Activated CD4-positive, alpha-beta memory T cell treated with anti-CD3 and anti-CD28 coated beads, Interleukin-2, amount 10 ng/mL, durations not matched to agents 7 days and 5 days (primary cell): ENCODE measurements around the gene WASF2. TPM values are rescaled to one million over a fixed set of nuclear protein-coding genes. Genes with fewer than 3 reads are reported as not detected.
"Not testable (repeated sequence)": the region's sequence is repeated elsewhere in the genome, so short reads cannot be mapped to it uniquely, and the experiment has no call there.

Experiments used
- CTCF ChIA-PET: fragments of 350-600 bp; sonication (Branson Sonifier 250); formaldehyde crosslinking; loops from one replicate; lab custom pipeline; 2021; ENCODE audit warnings: antibody characterized with exemption, inconsistent platforms; lab: Charles Lee
- POLR2A ChIA-PET: fragments of 350-600 bp; sonication (Branson Sonifier 250); formaldehyde crosslinking; loops from one replicate; lab custom pipeline; 2021; ENCODE audit warnings: antibody characterized with exemption; lab: Charles Lee
- DNase-seq: peaks from one replicate; pipeline ENCODE4 v3.0.0-alpha.2; 2020
- H3K27ac Mint-ChIP-seq: one replicate; pipeline ENCODE4 v1.8.0; 2021; ENCODE audit warnings: mild to moderate bottlenecking, mixed read lengths
- H3K27me3 Mint-ChIP-seq: one replicate; pipeline ENCODE4 v1.8.0; 2021; ENCODE audit warnings: mixed read lengths
- H3K36me3 Mint-ChIP-seq: one replicate; pipeline ENCODE4 v1.8.0; 2021; ENCODE audit warnings: low read depth, mixed read lengths
- H3K4me1 Mint-ChIP-seq: one replicate; pipeline ENCODE4 v1.8.0; 2021; ENCODE audit warnings: mixed read lengths
- H3K4me3 Mint-ChIP-seq: one replicate; pipeline ENCODE4 v1.8.0; 2021; ENCODE audit warnings: mild to moderate bottlenecking, mixed read lengths
- H3K9me3 Mint-ChIP-seq: one replicate; pipeline ENCODE4 v1.8.0; 2021; ENCODE audit warnings: mixed read lengths
- total RNA-seq, 2 experiments: library from RNA; stranded (reverse); gene quantifications; one replicate each; pipeline ENCODE4 v1.2.3, GENCODE V29; 2021

The WASF2 gene
- total RNA-seq, 2 experiments from 2014 or later, result 150 TPM

DNA sequence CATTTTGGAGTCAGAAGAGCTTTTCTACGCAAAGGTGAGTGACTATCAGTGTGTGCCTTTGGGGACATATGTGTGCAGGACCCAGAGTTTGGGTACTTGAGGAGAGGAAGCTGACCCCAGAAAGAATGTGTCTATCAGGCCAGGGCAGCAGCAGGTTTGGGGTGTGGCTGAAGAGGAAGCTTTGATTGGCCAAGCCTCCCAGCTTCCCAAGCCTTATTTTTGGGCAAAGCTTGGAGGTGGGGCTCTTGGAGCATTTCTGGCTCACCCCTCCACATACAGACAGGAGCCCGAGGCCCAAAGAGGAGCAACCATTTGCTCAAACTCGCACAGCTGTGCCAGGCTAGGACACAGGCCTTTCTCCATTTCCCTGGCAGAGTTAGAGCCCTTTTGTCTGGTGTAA is 92.9 kb downstream of the WASF2 start:
- no peak overlapping the region for H3K27ac Mint-ChIP-seq
- POLR2A ChIA-PET, result interaction anchor here (0.9 to 4.9 kb wide), 6 partner anchors 31 to 159 kb away, joined by 3 to 24 read pairs (median 4); partner anchors contain the start of gene MAP3K6
- H3K27me3 Mint-ChIP-seq, result no peaks in the 10 kb centered on the region
- no peaks in the 10 kb centered on the region for H3K9me3 Mint-ChIP-seq
- no peak overlapping the region for H3K4me3 Mint-ChIP-seq
- DNase-seq, result no peak
- no peaks in the 10 kb centered on the region for H3K36me3 Mint-ChIP-seq
- peaks cover 16% of the 10 kb centered on the region for H3K4me1 Mint-ChIP-seq
- CTCF ChIA-PET, result interaction anchor here (0.7 to 6.6 kb wide), 13 partner anchors 19 to 272 kb away, joined by 3 to 133 read pairs (median 6); partner anchors contain the start of gene MAP3K6

DNA sequence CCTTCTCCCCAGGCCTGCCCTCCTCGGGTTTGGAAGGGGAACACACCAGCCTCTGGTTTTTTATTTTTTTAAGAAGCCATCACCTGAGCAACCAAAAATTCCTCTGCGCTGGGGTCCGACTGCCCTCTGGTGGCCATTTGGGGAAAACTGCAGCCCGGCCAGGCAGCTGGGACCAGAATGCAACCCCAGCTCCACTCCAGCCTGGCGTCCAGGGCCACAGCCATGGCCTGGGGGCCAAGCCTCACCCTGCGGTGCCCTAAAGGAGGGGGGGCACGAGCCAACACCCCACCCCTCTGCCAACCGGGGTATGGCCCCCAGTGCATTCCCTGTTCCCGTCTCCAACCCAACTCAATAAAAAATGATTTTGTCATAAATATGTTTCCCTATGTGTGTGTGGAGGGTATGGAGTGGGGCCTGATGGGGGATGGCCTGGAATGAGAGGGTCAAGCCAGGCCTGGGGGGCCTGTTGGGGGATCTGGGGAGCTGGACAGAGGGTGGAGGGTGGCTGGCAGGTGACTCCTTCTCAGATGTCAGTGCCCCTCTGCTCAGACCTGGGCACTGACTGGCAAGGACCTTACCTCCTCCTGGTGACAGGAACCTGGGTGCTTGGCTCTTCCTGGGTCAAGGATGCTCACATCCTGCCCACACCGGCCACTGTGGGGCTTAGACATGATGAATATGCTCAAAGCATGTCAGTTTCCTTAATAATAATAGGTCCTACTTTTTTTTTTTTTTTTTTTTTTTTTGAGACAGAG is 94.3 kb downstream of the WASF2 start:
- peaks cover 23% of the 10 kb centered on the region for H3K4me1 Mint-ChIP-seq
- H3K27me3 Mint-ChIP-seq, result no peaks in the 10 kb centered on the region
- ChIA-PET CTCF (interaction anchor here (0.7 to 6.6 kb wide), 23 partner anchors 9 to 349 kb away, joined by 3 to 133 read pairs (median 4); partner anchors contain the start of genes AHDC1, CD164L2 and MAP3K6), POLR2A (interaction anchor here (0.6 to 4.9 kb wide), 10 partner anchors 30 to 261 kb away, joined by 3 to 24 read pairs (median 3); no protein-coding TSS in a partner anchor)
- H3K27ac Mint-ChIP-seq, result no peak overlapping the region
- DNase-seq, result peak; percentile 84
- H3K9me3 Mint-ChIP-seq, result no peaks in the 10 kb centered on the region
- no peak overlapping the region for H3K4me3 Mint-ChIP-seq
- no peaks in the 10 kb centered on the region for H3K36me3 Mint-ChIP-seq

DNA sequence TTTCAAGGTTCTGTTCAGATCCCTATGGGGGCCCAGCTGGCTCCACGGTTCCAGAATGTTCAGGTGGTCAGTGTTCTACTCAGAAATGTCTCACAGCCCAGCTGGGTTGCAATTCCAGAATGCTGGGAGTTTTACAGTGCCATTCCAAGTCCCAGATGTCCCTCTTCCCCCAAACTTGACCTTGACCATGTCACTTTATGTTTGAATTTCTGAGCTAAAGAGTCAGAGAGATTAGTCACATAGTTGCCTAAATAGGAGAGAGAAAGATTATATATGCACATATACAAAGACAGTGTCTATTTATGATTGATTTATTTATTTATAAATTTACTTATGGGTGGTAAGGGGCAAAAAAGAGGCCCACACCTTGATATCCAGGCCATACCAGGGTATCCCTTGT is 95.0 kb downstream of the WASF2 start:
- Mint-ChIP-seq H3K4me1 (peaks cover 23% of the 10 kb centered on the region), H3K36me3 (no peaks in the 10 kb centered on the region), H3K27me3 (no peaks in the 10 kb centered on the region), H3K9me3 (no peaks in the 10 kb centered on the region), H3K27ac (no peak overlapping the region), H3K4me3 (no peak overlapping the region)
- POLR2A ChIA-PET, result interaction anchor here (0.6 to 4.9 kb wide), 8 partner anchors 15 to 262 kb away, joined by 3 to 24 read pairs (median 3); no protein-coding TSS in a partner anchor
- no peak for DNase-seq
- CTCF ChIA-PET, result interaction anchor here (0.6 to 6.6 kb wide), 22 partner anchors 9 to 349 kb away, joined by 3 to 133 read pairs (median 3); partner anchors contain the start of genes AHDC1, CD164L2, MAP3K6 and SYTL1

DNA sequence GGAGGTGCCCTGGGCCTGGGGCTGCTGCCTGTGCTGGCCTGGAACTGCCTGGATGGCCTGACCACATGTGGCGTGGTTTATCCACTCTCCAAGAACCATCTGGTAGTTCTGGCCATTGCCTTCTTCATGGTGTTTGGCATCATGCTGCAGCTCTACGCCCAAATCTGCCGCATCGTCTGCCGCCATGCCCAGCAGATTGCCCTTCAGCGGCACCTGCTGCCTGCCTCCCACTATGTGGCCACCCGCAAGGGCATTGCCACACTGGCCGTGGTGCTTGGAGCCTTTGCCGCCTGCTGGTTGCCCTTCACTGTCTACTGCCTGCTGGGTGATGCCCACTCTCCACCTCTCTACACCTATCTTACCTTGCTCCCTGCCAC is 95.7 kb downstream of the WASF2 start:
- H3K27me3 Mint-ChIP-seq, result no peaks in the 10 kb centered on the region
- no peak for DNase-seq
- ChIA-PET POLR2A (interaction anchor here (0.9 to 4.9 kb wide), 4 partner anchors 16 to 262 kb away, joined by 3 to 24 read pairs (median 4); no protein-coding TSS in a partner anchor), CTCF (interaction anchor here (0.6 to 6.6 kb wide), 14 partner anchors 8 to 269 kb away, joined by 3 to 133 read pairs (median 6); partner anchors contain the start of genes AHDC1, MAP3K6 and SYTL1)
- no peak overlapping the region for H3K27ac Mint-ChIP-seq
- peaks cover 23% of the 10 kb centered on the region for H3K4me1 Mint-ChIP-seq
- H3K36me3 Mint-ChIP-seq, result no peaks in the 10 kb centered on the region
- H3K4me3 Mint-ChIP-seq, result peak overlapping the region; percentile 31
- no peaks in the 10 kb centered on the region for H3K9me3 Mint-ChIP-seq

DNA sequence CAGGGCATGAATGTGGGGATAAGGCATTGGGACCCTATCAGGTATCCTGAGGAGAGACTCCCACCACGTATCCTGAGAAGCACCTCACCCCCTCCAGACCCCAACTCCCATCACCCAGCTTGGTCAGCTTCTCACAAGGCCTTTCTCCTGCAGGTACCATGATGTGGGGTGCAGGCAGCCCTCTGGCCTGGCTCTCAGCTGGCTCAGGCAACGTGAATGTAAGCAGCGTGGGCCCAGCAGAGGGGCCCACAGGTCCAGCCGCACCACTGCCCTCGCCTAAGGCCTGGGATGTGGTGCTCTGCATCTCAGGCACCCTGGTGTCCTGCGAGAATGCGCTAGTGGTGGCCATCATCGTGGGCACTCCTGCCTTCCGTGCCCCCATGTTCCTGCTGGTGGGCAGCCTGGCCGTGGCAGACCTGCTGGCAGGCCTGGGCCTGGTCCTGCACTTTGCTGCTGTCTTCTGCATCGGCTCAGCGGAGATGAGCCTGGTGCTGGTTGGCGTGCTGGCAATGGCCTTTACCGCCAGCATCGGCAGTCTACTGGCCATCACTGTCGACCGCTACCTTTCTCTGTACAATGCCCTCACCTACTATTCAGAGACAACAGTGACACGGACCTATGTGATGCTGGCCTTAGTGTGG is 96.2 kb downstream of the WASF2 start:
- POLR2A ChIA-PET, result interaction anchor here (1.1 to 4.9 kb wide), 2 partner anchors 28 to 94 kb away, joined by 5 to 24 read pairs; partner anchors contain the start of gene MAP3K6
- H3K4me1 Mint-ChIP-seq, result peaks cover 23% of the 10 kb centered on the region
- no peaks in the 10 kb centered on the region for H3K27me3 Mint-ChIP-seq
- CTCF ChIA-PET, result interaction anchor here (1.1 to 6.6 kb wide), 6 partner anchors 8 to 97 kb away, joined by 3 to 133 read pairs (median 8); partner anchors contain the start of gene SYTL1
- peak overlapping the region; percentile 74 for H3K4me3 Mint-ChIP-seq
- H3K9me3 Mint-ChIP-seq, result no peaks in the 10 kb centered on the region
- no peak overlapping the region for H3K27ac Mint-ChIP-seq
- no peaks in the 10 kb centered on the region for H3K36me3 Mint-ChIP-seq
- no peak for DNase-seq

DNA sequence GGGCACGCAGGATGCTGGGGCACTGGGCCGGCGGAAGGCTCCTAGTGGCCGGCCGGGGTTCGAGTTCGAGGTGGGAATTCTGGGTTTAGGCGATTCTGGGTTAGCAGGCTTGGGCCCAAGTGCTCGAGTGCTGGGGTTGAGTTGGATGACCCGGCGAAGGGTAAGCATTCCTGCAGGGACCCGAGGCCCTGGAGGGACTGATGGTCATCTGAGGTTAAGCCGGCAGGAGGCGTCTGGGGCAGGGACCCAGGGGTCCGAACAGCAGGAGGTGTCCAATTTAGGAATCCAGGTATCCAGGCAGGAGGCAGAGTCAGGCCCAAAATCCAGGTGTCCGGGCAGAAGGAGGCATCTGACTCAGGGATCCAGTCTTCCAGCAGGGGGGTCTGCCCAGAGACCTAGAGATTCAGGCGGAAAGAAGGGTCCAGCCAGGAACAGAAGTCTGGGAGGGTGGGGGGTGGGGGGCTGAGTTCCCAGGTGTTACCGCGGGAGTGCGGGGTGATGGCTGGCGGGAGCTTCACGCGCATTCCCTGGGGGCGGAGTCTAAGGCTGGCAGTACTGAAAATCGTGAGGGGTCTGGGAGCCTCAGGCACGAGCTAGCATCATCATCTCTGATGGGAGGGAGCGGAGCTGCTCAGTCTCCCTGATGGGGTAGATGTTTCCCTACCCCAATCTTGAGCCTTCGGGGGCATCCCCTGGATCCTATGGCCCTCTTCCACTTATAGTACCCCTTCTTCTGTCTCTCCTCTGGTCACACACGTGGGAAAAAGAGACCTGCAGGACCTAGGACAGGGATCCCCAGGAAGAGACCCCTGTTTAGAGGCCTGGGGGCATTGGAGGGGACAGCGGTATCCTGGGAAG is 97.0 kb downstream of the WASF2 start:
- peak overlapping the region; percentile 54 for H3K27ac Mint-ChIP-seq
- H3K4me1 Mint-ChIP-seq, result peaks cover 25% of the 10 kb centered on the region
- H3K9me3 Mint-ChIP-seq, result no peaks in the 10 kb centered on the region
- H3K36me3 Mint-ChIP-seq, result no peaks in the 10 kb centered on the region
- DNase-seq, result no peak
- CTCF ChIA-PET, result interaction anchor here (1.2 to 6.6 kb wide), 2 partner anchors 10 to 96 kb away, joined by 3 to 133 read pairs; no protein-coding TSS in a partner anchor
- H3K27me3 Mint-ChIP-seq, result peaks cover 3% of the 10 kb centered on the region
- peak overlapping the region; percentile 74 for H3K4me3 Mint-ChIP-seq
- POLR2A ChIA-PET, result interaction anchor here (1.1 to 4.9 kb wide), 2 partner anchors 27 to 93 kb away, joined by 5 to 24 read pairs; partner anchors contain the start of gene MAP3K6

DNA sequence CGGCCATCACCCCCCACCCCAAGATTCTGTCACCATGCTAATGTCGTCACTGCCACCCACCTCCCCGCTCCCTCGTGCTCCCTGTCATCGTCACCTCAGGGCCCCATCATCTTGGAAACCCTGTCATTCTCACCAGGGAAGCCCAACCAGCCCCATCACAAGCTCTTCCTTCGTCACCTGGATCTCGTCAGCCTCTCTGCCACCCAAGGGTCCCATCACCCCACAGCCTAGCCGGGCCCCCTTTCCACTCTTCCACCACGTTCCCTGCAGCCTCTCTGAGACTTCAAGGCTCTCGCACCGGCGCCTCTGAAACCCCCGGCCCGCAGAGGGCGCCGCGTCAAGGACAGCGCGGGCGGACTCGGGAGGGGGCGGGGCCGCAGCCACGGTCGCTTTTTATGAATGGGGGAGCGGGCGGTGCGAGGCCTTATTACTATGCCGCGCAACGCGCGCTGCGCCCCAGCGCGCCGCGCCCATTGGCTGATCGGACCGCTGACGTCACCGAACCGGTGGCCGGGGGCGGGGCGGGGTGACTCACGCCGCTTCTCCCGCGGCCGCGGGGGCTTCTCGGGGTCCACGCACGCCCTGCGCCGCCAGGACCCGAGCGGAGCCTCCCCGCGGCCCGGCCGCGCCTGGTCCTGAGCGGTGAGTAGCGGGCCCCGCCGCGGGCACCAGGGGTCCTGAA is 97.7 kb downstream of the WASF2 start, which contains the start of gene GPR3:
GPR3 (plus strand) TSS at position 527 of the 682 bp plus-strand sequence. CDS start 1,177 bp downstream, outside the sequence.
- DNase-seq, result peak; percentile 95
- Mint-ChIP-seq H3K27me3 (peaks cover 3% of the 10 kb centered on the region), H3K4me1 (peaks cover 25% of the 10 kb centered on the region), H3K9me3 (no peaks in the 10 kb centered on the region), H3K27ac (peak within 1 kb of the TSS; percentile 54), H3K4me3 (peak within 1 kb of the TSS; percentile 74), H3K36me3 (no peaks in the 10 kb centered on the region)
- POLR2A ChIA-PET, result interaction anchor here (1.0 to 1.8 kb wide), 4 partner anchors 10 to 94 kb away, joined by 3 to 5 read pairs (median 4); no protein-coding TSS in a partner anchor
- CTCF ChIA-PET, result interaction anchor here (1.0 to 2.7 kb wide), 6 partner anchors 26 to 216 kb away, joined by 4 to 20 read pairs (median 10); partner anchors contain the start of gene MAP3K6

DNA sequence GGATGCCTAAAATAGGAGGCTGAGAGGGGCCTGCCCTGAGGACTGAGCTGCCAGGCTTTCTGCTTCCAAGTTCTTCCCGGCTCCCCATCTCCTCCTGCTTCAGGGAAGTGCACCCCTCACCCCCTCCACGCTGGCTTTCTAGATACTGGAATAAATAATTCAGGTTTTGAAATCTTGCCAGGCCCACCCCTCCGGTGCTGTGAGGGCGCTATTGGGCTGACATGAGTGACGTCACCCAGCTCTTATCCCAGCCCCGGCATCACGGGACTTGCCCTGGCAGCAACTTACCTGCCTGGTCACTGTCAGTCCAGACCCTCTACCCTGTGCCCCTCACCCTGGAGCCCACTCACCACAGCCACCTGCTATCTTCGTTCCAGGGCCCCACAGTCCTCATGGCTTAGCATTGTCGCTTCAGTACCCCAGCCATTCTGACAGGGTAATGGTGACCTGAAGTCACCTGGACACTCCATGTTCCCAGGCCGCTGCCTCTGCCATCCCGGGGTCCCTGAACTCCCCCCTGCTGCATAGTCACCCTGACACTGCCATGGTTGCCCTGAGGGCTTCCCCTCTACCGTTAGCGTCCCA is 98.4 kb downstream of the WASF2 start:
- no peaks in the 10 kb centered on the region for H3K36me3 Mint-ChIP-seq
- H3K27me3 Mint-ChIP-seq, result peaks cover 6% of the 10 kb centered on the region
- POLR2A ChIA-PET, result interaction anchor here (1.0 to 1.8 kb wide), 6 partner anchors 9 to 97 kb away, joined by 3 to 5 read pairs (median 3); no protein-coding TSS in a partner anchor
- H3K4me3 Mint-ChIP-seq, result peak overlapping the region; percentile 74
- CTCF ChIA-PET, result interaction anchor here (1.0 to 2.7 kb wide), 12 partner anchors 9 to 217 kb away, joined by 3 to 20 read pairs (median 7); partner anchors contain the start of gene MAP3K6
- no peak for DNase-seq
- H3K9me3 Mint-ChIP-seq, result no peaks in the 10 kb centered on the region
- peak overlapping the region; percentile 27 for H3K27ac Mint-ChIP-seq
- peaks cover 25% of the 10 kb centered on the region for H3K4me1 Mint-ChIP-seq

DNA sequence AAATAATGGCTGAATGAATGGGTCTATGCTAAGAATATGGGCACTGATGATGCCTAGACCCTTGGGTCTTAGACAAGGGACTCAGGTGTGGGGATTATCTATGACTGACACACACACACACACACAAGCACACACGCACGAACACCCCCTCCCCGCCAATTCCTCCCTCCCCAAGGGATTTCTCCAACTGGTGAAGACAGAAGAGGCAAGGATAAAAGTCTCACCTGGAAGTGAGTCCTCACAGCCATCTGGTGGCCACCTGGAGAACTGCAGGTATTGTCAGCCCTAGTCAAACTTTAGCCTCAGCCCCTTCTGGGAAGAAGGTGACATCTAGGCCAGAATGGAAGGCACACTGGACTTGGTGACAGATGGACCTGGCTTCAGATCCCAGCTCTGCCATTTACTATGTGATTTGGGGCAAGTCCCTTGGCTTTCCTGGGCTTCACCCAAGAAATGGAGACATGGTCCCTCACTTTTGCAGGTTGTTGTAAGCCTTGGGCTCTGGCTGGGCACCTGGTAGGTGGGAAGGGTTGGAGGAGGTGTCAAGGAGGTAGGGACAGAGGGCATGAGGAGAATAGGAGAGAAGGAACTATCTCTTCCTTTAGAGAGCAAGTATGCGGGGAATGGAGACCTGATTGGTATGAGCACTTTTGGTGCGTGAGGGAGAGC is 101.5 kb downstream of the WASF2 start:
- H3K9me3 Mint-ChIP-seq, result no peaks in the 10 kb centered on the region
- H3K27me3 Mint-ChIP-seq, result peaks cover 10% of the 10 kb centered on the region
- H3K27ac Mint-ChIP-seq, result no peak overlapping the region
- H3K36me3 Mint-ChIP-seq, result no peaks in the 10 kb centered on the region
- peaks cover 18% of the 10 kb centered on the region for H3K4me1 Mint-ChIP-seq
- ChIA-PET POLR2A (interaction anchor here (1.0 to 2.8 kb wide), 2 partner anchors 31 to 46 kb away, joined by 4 to 8 read pairs; partner anchors contain the start of gene SYTL1), CTCF (interaction anchor here (0.7 to 8.9 kb wide), 16 partner anchors 16 to 344 kb away, joined by 3 to 123 read pairs (median 4); partner anchors contain the start of genes MAP3K6, SYTL1 and TMEM222)
- H3K4me3 Mint-ChIP-seq, result no peak overlapping the region
- peak; percentile 78 for DNase-seq

DNA sequence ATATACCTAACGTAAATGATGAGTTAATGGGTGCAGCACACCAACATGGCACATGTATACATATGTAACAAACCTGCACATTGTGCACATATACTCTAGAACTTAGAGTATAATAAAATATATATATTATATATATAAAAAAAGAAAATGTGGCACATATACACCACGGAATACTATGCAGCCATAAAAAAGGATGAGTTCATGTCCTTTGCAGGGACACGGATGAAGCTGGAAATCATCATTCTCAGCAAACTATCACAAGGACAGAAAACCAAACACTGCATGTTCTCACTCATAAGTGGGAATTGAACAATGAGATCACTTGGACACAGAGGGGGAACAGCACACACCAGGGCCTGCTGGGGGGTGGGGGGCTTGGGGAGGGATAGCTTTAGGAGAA is 105.2 kb downstream of the WASF2 start:
- H3K36me3 Mint-ChIP-seq, DNase-seq, H3K9me3 Mint-ChIP-seq, POLR2A ChIA-PET, H3K4me3 Mint-ChIP-seq, H3K27ac Mint-ChIP-seq, H3K4me1 Mint-ChIP-seq: not testable (repeated sequence)
- peaks cover 18% of the 10 kb centered on the region for H3K27me3 Mint-ChIP-seq
- CTCF ChIA-PET, result interaction anchor here (0.8 to 8.9 kb wide), 4 partner anchors 10 to 85 kb away, joined by 3 to 123 read pairs (median 3); no protein-coding TSS in a partner anchor
